ENCODE data around the gene CTSW.

Gene CTSW

DNA sequence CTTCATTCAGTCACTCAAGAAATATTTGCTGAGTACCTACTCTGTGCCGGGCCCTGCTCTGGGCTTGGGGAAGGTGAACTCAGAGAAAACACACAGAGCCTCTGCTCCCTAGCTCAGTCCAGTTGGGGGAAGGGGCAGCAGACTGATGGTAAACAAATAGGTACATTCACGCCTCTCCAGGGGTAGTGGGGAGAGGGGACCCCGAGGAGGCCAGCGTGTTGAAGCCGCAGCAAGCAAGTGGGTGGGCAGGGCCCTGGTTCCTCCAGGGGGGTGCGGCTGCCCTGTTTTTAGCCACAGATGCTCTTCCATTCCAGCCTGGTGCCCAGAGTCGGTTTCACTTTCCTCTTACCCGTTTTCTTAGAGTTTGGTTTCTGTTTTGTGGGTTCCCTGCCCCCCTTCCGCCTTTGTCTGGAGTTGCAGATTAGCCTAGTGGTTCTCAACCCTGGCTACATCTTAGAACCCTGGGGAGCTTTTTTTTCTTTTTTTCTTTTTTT is 48.3 kb downstream of the CTSW start:
- DNase-seq (ENCODE audit: low read depth in 3 of 3), result peak; percentile 34 to 64 (median 54)

DNA sequence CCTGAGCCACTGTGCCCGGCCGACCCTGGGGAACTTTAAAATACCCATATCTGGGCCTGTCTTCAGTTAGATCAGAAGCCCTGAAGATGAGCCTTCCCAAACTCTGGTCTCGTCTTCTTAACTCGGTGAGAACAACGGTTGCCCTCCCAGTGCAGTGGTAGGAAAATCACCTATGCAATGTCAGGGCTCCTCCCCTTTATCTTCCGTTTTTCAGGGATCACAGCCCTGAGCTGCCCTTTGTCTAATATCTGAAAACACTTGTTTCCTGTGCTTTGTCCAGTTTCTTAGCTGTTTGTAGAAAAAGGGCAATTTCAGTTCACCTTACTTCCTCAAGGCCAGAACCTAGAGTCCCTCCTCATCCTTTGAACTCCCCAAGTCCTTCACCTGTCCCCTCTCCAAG is 49.0 kb downstream of the CTSW start:
- no peak for DNase-seq (ENCODE audit: low read depth in 3 of 3)

DNA sequence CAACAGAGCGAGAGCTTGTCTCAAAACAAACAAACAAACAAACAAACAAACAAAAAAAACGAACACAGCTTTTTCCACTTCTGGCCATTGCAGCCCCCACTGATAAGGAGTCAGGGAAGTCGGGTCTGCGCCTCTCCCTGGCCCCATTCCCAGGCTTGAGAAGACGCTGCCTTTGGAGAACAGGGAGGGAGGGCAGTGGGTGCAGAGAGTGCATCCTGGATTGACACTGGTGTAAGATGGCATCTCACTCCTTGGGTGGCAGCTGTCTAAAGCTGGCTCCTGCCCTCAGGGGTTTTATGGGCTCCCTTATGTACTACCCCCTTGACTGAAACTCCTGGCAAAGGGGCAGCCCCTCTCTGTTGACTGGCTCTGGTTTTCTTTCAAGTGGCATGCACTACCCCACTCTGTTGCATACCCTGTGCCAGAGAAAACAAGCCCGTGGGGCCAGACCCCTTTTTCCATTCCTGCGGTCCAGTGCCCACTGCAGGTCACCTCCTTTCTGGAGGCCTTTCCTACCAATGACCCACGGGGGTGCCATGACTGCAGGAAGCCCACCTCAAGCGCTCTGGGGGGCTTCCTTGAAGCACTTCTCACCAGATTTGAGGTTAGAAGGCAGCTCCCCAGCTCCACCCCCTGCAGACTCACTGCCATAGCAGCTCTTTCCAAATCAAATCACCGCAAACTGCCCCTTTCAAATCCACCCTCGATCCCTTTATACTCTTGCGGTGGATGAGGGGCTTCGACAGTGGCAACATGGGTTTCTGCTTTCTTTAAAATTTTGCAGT is 52.3 kb downstream of the CTSW start:
- no peak for DNase-seq (ENCODE audit: low read depth in 3 of 3)

DNA sequence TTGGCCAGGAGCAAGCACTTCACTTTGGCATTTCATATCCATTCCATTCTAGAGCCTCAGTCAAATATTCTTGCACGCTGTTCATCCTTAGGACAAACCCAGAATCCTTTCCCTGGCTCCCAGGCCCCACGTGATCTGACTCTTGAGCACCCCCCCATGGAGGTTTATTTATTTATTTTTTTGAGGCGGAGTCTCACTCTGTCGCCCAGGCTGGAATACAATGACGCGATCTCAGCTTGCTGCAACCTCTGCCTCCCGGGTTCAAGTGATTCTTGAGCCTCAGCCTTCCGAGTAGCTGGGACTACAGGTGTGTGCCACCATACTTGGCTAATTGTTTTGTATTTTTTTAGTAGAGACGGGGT is 52.9 kb downstream of the CTSW start:
- no peak for DNase-seq (ENCODE audit: low read depth in 3 of 3)
